Measurements from ENCODE around the gene SYT12. TPM values are rescaled to one million over a fixed set of nuclear protein-coding genes. Genes with fewer than 3 reads are reported as not detected.

The SYT12 gene
- total RNA-seq, 1 experiment from 2014 or later = 4.3 TPM

DNA sequence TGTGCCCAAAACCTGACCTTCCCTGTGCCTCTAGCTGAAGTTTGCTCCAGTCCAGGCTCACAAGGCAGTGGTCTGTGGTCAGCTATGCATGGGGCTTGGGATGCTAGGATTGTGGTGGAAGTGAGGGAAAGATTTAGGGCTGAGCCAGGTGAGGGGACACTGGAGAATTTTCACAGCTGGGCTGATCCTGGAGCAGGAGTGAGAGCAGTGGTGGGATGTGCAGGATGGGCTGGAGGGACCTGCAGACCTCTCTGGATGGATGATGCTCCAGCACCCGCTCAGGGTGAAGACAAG is 72.2 kb downstream of the SYT12 start:
- intact Hi-C loops (cut with micrococcal nuclease) = no loop called here
- Histone ChIP-seq H3K4me2 (ENCODE audit: low read length) (no peak overlapping the region), H3K9ac (ENCODE audit: low read length) (no peak overlapping the region), H2AFZ (ENCODE audit: low read depth, low read length, poor library complexity, severe bottlenecking) (no peak overlapping the region), H3K4me1 (ENCODE audit: control insufficient read depth in 1 of 2, insufficient read depth in 2 of 2, low read length in 2 of 2) (peaks cover 5% of the 10 kb centered on the region in 2 experiments; a peak in 2 of 4 replicates), H3K27ac (ENCODE audit: low read depth, low read length) (no peak overlapping the region), H3K27me3 (ENCODE audit: insufficient read depth, low read length) (no peaks in the 10 kb centered on the region), H3K9me2 (ENCODE audit: insufficient read depth) (no peaks in the 10 kb centered on the region), H4K20me1 (ENCODE audit: insufficient read depth) (no peaks in the 10 kb centered on the region), H3K36me3 (ENCODE audit: control insufficient read depth in 1 of 2, insufficient read depth in 2 of 2, low read length in 2 of 2) (no peaks in the 10 kb centered on the region), H3K9me3 (ENCODE audit: control insufficient read depth in 1 of 2, insufficient read depth in 1 of 2, low read depth in 1 of 2, low read length in 2 of 2) (no peaks in the 10 kb centered on the region), H3K79me2 (ENCODE audit: insufficient read depth, low read length) (no peaks in the 10 kb centered on the region), H3K4me3 (replicated peaks in 1 of 2; ENCODE audit: low read depth in 1 of 2, low read length in 2 of 2) (no peak overlapping the region)
- no TSS peak for BruUV-seq (replicated peaks)
- ChIA-PET CTCF (interaction anchor here (0.9 to 1.6 kb wide), 5 partner anchors 10 to 287 kb away, joined by 3 to 8 read pairs (median 4); no protein-coding TSS in a partner anchor), POLR2A (no interaction called here), RAD21 (ENCODE audit: low non-redundant PET in 1 of 2, low total read pairs in 2 of 2, uncharacterized antibody in 2 of 2, unreplicated experiment in 2 of 2) (no interaction called here)
- DNase-seq (ENCODE audit: low read depth, low spot score) (no peak), ATAC-seq (no peak; the same call in 1 of the 2 replicates)
- TF ChIP-seq POLR2AphosphoS5 (IDR thresholded peaks at IDR 0.05; ENCODE audit: low read depth, low read length) (no peak), ZFX (IDR thresholded peaks at IDR 0.05) (no peak), EGR1 (IDR thresholded peaks at IDR 0.05; ENCODE audit: low read depth) (no peak), SIN3A (IDR thresholded peaks at IDR 0.05; ENCODE audit: low read depth) (no peak), ZNF274 (IDR thresholded peaks at IDR 0.05; ENCODE audit: low read depth, low read length) (no peak), POLR2A (IDR thresholded peaks at IDR 0.05; ENCODE audit: borderline replicate concordance, extremely low read depth, insufficient read depth, insufficient read length) (no peak), ELF1 (IDR thresholded peaks at IDR 0.05; ENCODE audit: borderline replicate concordance, low read depth) (no peak), EZH2 (IDR thresholded peaks at IDR 0.05) (no peak), FOSL1 (IDR thresholded peaks at IDR 0.05; ENCODE audit: low read depth) (no peak), JUND (IDR thresholded peaks at IDR 0.05) (no peak)
- TF ChIP-seq, protein P1, sequence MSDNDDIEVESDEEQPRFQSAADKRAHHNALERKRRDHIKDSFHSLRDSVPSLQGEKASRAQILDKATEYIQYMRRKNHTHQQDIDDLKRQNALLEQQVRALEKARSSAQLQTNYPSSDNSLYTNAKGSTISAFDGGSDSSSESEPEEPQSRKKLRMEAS (IDR thresholded peaks at IDR 0.05) = no peak
- TF ChIP-seq, protein P2, sequence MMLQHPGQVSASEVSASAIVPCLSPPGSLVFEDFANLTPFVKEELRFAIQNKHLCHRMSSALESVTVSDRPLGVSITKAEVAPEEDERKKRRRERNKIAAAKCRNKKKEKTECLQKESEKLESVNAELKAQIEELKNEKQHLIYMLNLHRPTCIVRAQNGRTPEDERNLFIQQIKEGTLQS (IDR thresholded peaks at IDR 0.05) = no peak
- TF ChIP-seq, protein P3, sequence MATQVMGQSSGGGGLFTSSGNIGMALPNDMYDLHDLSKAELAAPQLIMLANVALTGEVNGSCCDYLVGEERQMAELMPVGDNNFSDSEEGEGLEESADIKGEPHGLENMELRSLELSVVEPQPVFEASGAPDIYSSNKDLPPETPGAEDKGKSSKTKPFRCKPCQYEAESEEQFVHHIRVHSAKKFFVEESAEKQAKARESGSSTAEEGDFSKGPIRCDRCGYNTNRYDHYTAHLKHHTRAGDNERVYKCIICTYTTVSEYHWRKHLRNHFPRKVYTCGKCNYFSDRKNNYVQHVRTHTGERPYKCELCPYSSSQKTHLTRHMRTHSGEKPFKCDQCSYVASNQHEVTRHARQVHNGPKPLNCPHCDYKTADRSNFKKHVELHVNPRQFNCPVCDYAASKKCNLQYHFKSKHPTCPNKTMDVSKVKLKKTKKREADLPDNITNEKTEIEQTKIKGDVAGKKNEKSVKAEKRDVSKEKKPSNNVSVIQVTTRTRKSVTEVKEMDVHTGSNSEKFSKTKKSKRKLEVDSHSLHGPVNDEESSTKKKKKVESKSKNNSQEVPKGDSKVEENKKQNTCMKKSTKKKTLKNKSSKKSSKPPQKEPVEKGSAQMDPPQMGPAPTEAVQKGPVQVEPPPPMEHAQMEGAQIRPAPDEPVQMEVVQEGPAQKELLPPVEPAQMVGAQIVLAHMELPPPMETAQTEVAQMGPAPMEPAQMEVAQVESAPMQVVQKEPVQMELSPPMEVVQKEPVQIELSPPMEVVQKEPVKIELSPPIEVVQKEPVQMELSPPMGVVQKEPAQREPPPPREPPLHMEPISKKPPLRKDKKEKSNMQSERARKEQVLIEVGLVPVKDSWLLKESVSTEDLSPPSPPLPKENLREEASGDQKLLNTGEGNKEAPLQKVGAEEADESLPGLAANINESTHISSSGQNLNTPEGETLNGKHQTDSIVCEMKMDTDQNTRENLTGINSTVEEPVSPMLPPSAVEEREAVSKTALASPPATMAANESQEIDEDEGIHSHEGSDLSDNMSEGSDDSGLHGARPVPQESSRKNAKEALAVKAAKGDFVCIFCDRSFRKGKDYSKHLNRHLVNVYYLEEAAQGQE (IDR thresholded peaks at IDR 0.05; ENCODE audit: low read depth) = no peak
- TF ChIP-seq, protein P4, sequence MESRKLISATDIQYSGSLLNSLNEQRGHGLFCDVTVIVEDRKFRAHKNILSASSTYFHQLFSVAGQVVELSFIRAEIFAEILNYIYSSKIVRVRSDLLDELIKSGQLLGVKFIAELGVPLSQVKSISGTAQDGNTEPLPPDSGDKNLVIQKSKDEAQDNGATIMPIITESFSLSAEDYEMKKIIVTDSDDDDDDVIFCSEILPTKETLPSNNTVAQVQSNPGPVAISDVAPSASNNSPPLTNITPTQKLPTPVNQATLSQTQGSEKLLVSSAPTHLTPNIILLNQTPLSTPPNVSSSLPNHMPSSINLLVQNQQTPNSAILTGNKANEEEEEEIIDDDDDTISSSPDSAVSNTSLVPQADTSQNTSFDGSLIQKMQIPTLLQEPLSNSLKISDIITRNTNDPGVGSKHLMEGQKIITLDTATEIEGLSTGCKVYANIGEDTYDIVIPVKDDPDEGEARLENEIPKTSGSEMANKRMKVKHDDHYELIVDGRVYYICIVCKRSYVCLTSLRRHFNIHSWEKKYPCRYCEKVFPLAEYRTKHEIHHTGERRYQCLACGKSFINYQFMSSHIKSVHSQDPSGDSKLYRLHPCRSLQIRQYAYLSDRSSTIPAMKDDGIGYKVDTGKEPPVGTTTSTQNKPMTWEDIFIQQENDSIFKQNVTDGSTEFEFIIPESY (IDR thresholded peaks at IDR 0.05; ENCODE audit: extremely low read depth, insufficient replicate concordance, low read length) = no peak
